Fibroblast of lung (primary cell): Measurements from ENCODE around the gene NDRG3.

Experiments used
- EZH2 ChIP-seq: IDR thresholded peaks from 2 replicates; pipeline ENCODE4 v1.5.1; 2012; ENCODE audit warnings: low read length, control low read depth, mild to moderate bottlenecking; ENCODE audit errors: missing control alignments
- TF ChIP-seq, protein P1 (sequence below), 2 donors: IDR thresholded peaks in 1 of 2; conservative IDR thresholded peaks in 1 of 2; 1 replicate in 1 of 2; 2 replicates in 1 of 2; pipeline ENCODE4 v1.5.1; 2011 to 2012; ENCODE audit warnings: low read length in 2 of 2, control low read depth in 1 of 2, inconsistent platforms in 1 of 2, low read depth in 1 of 2, mild to moderate bottlenecking in 1 of 2

- TF ChIP-seq, protein P1, sequence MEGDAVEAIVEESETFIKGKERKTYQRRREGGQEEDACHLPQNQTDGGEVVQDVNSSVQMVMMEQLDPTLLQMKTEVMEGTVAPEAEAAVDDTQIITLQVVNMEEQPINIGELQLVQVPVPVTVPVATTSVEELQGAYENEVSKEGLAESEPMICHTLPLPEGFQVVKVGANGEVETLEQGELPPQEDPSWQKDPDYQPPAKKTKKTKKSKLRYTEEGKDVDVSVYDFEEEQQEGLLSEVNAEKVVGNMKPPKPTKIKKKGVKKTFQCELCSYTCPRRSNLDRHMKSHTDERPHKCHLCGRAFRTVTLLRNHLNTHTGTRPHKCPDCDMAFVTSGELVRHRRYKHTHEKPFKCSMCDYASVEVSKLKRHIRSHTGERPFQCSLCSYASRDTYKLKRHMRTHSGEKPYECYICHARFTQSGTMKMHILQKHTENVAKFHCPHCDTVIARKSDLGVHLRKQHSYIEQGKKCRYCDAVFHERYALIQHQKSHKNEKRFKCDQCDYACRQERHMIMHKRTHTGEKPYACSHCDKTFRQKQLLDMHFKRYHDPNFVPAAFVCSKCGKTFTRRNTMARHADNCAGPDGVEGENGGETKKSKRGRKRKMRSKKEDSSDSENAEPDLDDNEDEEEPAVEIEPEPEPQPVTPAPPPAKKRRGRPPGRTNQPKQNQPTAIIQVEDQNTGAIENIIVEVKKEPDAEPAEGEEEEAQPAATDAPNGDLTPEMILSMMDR (conservative IDR thresholded peaks at IDR 0.05 in 1 of 2, IDR thresholded peaks at IDR 0.05 in 1 of 2; ENCODE audit: low read depth in 1 of 2, low read length in 2 of 2) = no peak
- no peak for TF ChIP-seq EZH2
Measured at GRCh38 chr20:36756496-36756895, 10.6 kb upstream of the NDRG3 start.
